GM19193 (cell line): Measurements from ENCODE around the gene MYRIP.

ENCODE experiments used
- POLR2A ChIP-seq: IDR thresholded peaks from 4 replicates; pipeline ENCODE4 v1.6.1; 2011; ENCODE audit not compliant: insufficient read depth, insufficient read length; ENCODE audit errors: extremely low read depth

MYRIP gene

GRCh38 chr3:40223856-40224255 lies 414.4 kb downstream of the MYRIP start:
- TF ChIP-seq POLR2A, result no peak

- TF ChIP-seq POLR2A, result no peak
Measured at GRCh38 chr3:40224796-40225515, 415.5 kb downstream of the MYRIP start.

GRCh38 chr3:40226636-40227035 lies 417.2 kb downstream of the MYRIP start:
- no peak for TF ChIP-seq POLR2A

- no peak for TF ChIP-seq POLR2A
Measured at GRCh38 chr3:40228792-40229350, 419.5 kb downstream of the MYRIP start.

GRCh38 chr3:40229386-40229785 lies 420.0 kb downstream of the MYRIP start:
- no peak for TF ChIP-seq POLR2A

- TF ChIP-seq POLR2A, result no peak
Measured at GRCh38 chr3:40229963-40230362, 420.6 kb downstream of the MYRIP start.

- TF ChIP-seq POLR2A, result no peak
Measured at GRCh38 chr3:40230382-40230781, 421.0 kb downstream of the MYRIP start.

GRCh38 chr3:40232626-40233025 lies 423.2 kb downstream of the MYRIP start:
- no peak for TF ChIP-seq POLR2A

- no peak for TF ChIP-seq POLR2A
Measured at GRCh38 chr3:40237159-40237558, 427.8 kb downstream of the MYRIP start.

- TF ChIP-seq POLR2A, result no peak
Measured at GRCh38 chr3:40237889-40238571, 428.6 kb downstream of the MYRIP start.

GRCh38 chr3:40240921-40241320 lies 431.5 kb downstream of the MYRIP start:
- no peak for TF ChIP-seq POLR2A

GRCh38 chr3:40242216-40242615 lies 432.8 kb downstream of the MYRIP start:
- TF ChIP-seq POLR2A, result no peak

GRCh38 chr3:40242638-40243037 lies 433.2 kb downstream of the MYRIP start:
- TF ChIP-seq POLR2A, result no peak

GRCh38 chr3:40243056-40243455 lies 433.6 kb downstream of the MYRIP start:
- TF ChIP-seq POLR2A, result no peak

GRCh38 chr3:40247714-40248454 lies 438.5 kb downstream of the MYRIP start:
- TF ChIP-seq POLR2A, result no peak
